NCI-H146 treated with DMSO at 0.1 percent for 48 hours (cell line): ENCODE results near the gene PPL.
A peak's percentile ranks its signal among the peaks of the same experiment; 100 is the strongest.
"Not testable (repeated sequence)": the region's sequence is repeated elsewhere in the genome, so short reads cannot be mapped to it uniquely, and the experiment has no call there.

ENCODE experiments used
- DNase-seq: peaks from one replicate; lab custom pipeline; 2025; ENCODE audit not compliant: unreplicated experiment; lab: John Stamatoyannopoulos, UW

Gene PPL

DNA sequence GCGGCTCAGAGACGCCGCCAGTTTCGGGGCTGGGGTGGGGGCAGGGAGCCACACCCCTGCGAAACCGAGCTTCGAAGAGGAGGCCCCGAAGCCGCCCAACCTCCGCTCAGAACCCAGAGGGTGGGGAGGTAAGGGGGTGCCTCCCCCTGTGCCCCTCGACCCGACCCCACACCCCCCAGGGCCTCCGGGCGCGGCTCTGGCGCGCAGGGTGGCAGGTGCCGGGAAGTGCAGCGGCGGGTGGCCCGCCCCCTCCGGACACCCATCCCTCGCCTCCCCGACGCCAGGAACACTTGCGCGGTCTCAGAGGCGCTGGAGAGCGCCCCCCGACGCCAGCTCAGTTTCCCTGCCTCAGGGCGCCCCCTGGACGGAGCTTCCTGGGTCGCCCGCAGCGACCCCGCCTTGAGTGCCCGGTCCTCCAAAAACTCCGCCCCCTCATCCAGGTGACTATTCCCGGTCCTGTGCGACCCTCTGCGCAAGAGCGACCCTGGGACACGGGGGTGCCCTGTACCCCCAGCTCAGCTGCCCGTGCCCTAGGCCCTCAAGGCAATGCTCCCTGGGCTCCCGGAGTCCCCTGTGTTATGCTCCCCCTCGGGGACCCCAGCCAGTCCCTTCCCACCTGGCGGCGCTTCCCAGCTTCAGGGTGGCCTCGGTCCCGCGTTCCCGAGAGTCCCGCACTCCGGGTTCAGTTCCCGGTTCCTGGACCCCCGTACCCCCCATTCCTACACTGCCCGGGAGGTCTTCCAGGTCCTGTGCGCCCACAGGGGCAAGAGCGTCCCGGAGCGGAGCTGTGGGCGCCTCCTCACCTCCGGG, 562 bp downstream of the PPL start:
- peak; percentile 20 for DNase-seq

DNA sequence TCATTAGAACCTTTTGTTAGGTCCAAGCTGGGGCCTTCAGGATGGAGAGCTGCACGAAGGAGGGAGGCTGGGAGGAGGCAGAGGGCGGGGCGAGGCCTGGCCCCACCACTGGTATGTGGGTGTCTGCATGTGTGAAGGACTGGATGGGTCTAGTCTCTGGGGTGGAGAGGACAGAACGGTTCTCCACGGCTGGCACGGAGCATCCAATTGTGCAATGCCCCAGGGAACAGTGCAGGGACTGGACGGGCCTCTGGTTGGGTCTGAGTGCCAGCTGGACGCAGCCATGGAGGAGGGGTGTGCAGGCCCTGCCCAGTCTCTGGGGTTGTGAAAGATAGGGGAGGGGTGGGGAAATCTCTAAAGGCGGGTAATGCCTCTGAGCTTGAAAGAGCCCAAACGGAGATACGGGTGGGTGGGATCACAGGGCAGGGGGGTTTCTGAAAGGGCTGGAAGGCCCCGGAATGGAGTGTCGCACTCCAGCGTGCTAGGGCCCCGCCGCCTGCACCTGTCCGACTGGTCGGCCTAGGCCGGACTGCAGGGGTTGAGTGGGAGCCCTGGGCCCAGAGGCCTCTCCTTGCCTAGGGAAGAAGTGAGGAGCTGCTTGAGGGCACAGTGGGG, 1.6 kb downstream of the PPL start:
- DNase-seq: no peak

DNA sequence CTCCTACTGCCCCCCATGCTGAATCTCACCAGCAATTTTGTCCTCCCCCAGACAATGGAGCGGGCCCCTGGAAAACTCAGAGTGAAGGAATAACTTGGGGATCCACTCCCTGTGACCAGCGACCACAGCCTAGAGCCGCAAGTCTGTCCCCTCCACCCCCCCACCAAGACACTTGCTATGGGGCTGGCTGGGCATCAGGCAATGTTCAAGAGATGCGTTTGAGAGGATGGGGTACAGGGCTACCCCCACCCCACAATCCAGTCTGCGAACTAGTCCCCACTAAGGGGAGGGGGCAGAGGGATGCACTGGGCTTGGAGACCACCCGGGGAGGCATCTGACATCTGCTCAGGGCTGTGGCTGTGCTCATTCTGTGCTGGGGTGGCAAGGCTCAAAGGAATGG, 2.4 kb downstream of the PPL start:
- no peak for DNase-seq

DNA sequence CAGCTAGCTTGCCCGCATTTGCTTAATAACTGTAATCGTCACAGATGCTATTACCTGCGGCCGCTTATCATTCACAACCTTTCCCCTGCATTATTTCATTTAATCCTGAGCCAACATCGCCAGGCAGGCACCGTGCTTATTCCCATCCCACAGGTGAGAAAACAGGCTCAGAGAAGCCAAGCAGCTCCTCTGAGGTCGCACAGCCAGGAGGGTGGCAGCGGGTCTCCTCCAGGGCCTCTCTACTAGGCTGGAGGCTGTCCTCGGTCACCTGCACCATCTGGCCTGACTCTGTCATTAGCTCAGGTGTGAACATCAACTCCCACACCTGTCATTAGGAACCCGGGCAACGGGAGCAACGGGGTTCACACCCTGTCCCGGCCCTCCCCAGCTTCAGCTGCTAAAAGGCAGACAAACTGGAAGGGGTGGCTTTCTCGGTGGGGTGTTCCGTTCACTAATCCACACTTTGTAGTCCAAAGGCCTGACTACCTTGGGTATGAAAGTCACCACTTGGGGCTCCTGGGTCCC, 3.0 kb downstream of the PPL start:
- no peak for DNase-seq

DNA sequence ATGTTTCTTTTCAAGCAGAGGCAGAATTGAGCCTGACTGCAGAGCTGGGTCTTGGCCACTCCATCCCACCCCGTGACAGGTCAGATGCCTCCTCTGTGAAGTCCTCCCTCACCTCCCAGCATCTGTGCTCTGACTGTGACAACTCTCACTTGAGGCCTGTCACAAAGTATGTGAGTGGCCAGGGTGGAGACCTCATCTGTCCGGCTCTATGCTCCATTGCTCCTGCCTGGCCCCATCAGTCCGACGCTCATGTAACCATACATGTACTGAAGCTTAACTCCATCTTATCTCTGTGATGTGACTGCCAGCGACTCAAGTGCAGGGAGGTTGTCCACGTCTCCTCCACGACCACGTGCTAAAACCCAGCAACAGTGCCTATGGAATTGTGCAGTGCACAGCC, 3.5 kb downstream of the PPL start:
- DNase-seq: no peak

DNA sequence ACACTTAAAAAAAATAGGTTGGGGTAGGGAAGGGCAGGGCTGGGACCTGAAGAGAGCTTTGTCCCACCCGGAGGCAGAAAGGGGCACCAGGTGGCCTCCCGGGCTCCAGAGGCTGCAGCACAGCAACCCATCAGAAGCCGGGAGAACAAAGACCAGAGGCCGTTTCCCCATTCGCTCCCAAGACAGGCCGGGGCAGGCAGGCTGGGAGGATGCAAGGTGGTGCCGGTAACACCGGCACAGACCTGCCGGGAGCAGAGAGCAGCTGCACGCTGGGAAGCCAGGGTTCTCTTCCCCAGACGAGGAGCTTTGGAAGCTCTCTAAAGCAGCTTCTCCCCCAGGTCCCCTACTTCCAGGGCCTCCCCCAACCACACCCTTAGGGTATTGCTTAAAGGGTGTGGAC, 5.6 kb downstream of the PPL start:
- no peak for DNase-seq

DNA sequence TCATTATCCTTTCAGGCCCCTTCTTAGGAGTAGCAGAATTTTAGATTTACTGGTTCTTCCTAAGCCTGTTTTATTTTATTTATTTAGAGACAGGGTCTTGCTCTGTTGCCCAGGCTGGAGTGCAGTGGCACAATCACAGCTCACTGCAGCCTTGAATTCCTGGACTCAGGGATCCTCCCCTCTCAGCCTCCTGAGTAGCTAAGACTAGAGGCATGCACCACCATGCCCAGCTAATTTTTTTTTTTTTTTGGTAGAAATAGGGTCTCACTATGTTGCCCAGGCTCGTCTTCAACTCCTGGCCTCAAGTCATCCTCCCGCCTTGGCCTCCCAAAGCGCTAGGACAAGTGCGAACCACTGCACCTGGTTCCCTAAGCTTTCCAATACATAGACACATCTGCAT, 7.3 kb downstream of the PPL start:
- not testable (repeated sequence) for DNase-seq

DNA sequence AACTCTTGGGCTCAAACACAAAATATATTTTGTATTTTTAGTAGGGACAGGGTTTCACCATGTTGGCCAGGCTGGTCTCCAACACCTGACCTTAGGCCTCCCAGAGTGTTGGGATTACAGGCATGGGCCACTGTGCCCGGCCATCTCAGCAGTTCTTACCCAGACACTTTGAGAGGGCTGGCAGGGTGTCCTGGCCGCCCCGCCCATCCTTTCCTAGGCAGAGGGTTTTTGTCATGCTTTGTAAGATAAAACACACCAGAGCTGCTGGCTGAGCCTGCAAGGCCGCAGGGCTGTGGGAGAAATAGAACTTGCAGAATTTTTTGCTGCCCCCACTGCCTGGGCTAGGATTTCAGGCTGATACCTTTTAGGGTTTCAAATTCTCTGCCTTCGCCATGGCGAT, 8.7 kb downstream of the PPL start:
- DNase-seq: no peak

DNA sequence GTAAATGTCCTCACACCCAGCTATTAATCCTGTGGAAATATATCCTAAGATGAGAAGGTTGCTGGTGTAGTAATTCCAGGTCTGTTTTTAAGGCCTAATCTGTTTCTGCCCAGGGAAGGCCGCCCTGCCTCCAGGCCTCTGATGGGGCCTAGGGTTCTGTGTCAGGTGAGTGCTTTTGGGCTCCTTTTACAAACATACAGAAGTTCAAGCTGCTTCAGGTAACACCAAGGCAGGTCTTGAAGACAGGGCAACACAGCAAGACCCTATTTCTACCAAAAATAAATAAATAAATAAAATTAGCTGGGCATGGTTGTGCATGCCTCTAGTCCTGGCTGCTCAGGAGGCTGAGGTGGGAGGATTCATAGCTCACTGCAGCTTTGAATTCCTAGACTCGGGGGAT, 9.3 kb downstream of the PPL start:
- no peak for DNase-seq

DNA sequence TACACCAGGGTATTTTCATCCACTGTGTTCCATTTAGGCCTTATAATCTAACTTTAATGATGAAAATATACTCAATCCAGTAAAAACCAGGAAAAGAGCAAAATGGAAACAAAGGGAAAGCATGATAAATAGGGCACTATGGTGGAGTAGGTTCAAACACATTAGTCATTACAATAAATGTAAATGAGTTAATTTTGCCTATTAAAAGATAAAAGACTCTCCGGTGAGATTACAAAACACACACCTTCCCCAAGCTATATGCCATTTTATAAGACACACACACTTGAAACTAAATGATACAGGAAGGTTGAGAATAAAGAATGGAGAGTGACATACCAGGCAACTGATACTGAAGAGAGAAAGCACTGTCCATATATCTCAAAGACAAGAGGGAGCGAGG, 10.0 kb downstream of the PPL start:
- no peak for DNase-seq

DNA sequence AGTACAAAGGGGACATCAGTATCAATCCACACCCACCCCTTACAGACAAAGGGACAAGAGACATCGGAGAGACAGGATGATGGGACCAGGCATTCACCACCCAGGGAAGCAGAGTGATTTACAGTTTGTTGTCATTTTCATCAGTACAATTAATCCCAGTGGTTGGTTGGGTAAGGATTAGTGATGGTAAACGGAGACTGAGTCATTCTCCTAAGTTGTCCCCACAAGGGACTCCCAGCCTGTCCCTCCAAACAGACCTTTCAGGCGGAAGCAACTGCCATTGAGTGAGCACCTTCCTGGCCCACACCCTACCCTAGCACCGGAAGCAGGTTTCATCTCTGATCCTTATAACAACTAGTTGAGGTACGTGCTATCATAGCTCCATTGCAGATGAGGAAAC, 11.2 kb downstream of the PPL start:
- no peak for DNase-seq

DNA sequence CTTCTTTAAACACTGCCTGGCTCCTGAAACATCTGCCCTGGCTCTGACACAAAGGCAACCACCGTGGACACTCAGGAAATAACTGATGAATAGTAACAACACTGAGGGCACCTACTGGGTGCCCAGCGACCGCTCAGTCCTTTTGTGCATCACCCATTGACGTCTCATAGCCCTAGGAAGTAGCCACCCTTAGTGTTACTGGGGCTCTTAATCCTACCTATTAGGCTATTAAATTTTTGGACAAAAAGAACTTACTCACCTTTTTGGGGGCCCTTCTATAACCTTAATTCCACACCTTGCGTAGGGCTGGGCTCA, 11.7 kb downstream of the PPL start:
- DNase-seq: no peak

DNA sequence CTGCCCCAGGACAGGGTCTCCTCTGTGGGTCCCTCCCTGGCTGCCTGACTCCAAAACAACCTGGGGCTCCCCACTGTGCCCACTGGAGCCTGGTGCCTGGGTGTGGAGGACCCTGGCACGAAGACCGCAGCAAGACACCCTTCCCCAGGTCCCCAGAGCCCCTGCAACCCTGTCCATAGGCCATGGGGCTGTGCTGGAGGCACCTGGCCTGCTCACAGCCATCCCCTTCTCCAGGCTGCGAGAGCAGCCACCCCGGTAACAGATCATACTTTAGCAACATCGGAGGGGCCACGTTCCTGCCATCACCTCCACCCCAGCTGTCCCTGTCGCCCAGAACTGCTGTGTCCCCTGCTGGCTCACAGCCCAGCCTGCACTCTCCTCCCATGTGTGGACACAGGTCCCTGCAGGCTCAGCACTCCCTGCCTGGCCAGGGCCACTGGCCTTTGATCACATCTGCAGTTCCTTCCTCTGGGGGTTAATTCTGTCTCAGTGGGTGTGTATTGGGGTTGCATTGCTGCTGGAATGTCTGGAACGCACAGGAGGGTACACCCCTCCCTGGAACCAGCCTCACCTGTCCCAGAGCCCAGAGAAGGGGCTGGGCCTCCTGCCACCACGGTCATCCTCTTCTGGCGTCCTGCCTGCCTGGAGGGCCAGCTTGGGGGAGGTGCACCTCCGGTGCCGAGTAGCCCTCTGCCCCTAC, 12.2 kb downstream of the PPL start:
- no peak for DNase-seq

DNA sequence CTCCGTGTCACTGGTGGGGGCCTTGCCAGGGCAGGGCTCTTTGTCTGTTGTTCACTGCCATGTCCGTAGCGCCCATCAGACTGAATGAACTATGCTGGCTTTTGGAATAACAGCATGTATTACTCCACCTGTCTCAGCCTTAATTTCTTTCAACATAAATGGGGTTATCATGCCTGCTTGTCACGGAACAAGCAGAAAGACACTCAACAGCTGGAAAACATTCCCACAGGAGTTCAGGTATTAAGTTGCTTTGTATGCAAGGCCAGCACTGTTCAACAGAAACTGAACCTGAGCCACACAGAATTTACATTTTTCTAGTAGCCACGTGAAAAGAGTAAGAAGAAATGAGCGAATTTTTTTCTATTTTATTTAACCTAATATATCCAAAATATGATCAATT, 13.1 kb downstream of the PPL start:
- no peak for DNase-seq

DNA sequence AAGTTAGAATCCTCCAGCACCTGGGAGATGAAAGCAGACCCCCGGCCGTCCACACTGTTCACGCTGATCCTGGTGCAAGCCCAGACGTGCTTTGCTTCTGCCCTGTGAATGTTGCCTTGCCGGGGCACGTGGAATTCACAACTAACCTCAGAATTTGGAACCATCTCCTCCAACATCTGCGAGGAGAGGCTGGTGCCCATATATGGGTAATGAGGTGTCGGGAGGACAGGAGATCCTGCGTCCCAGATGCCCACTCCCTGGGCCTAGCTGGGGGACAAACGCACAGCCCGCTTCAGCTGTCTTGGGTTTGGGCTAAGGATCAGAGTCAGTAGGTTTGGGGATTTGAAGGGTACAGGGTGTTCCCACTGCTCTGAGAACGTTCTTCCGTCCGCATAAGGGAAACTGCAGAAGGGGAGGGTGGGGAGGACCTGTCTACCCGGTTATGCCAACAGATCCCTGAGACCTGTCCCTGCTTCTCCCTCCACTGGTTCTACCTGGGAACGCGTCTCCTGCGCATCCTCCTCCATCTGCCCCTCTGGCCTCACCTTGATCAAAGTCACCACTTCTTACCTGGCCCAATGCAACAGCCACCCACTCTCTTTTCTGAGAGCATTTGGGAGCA, 14.1 kb downstream of the PPL start:
- DNase-seq: no peak

DNA sequence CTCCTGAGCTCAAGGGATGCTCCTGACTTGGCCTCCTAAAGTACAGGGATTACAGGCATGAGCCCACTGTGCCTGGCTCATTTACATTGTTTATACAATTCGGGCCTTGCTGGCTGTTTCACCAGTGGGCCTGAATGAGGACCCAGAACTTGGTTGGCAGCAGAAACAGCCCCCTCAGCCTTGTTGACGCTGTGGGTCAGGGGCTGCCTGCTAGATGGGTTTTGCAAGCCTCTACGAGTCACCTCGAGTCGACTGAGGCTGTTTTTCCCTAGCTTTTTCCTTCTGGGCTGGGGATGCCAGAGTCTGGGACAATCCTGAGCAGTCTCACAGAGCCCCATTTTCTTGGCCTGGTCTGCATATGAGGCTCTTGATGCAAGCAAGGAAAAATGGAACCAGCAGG, 16.1 kb downstream of the PPL start:
- no peak for DNase-seq

DNA sequence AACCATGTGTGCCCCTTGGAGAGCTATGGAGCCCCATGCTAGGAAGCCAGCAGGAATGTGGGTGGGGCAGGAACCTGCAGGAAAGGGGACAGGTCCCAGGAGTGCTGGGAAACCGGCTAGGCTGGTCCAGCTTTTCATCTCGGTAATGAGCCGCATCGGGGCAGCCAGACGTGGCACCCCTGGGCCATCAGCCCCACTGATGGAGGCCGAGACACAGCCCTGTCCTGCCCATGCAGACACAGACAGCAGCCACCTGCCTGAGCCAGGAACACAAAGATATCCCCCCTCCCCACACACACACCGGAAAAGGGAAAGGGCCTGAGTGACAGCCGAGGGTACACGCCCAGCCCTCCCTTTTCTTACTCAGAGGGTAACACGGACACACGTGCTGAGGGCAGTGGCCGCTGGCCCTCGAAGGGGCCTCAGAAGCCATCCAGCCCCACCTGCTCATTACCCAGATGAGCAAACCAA, 18.1 kb downstream of the PPL start:
- no peak for DNase-seq

DNA sequence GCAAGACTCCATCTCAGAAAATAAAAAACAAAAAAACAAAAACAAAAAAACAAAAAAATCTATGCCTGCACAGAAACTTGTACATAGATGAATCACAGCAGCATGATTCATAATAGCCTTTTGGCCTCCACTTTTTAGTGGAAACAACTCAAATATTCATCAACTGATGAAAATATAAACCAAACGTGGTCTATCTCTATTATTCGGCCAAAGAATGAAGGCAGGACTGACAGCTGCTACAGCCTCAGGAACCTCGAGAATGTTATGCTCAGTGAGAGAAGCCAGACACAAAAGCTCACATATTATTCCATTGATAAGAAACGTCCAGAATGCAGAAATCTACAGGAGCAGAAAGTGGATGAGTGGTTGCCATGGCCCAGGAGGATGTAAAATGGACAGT, 19.8 kb downstream of the PPL start:
- no peak for DNase-seq

DNA sequence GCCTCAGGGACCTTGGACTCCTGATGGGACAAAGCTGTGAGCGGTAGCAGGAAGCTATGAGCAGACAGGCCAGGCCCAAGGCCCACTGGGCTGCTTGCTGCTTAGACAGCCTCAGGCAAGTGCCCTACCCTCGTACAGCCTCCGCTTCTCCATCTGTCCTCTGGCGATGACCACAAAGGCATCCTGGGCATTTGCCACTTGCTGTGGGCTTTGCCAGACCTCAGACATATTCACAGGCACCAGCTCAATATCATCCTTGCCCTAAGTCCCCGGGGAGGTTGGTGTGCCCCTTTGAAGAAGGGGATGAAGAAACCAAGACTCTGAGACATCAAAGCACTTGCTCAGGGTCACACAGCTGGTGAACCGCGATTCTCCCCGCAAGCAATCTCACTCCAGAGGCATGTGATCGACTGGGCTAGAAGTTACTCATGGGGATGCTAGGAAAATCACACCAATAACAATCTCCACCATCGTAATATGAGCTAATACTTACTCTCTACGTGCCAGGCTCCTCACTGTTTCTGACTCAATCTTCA, 21.7 kb downstream of the PPL start:
- DNase-seq: no peak

DNA sequence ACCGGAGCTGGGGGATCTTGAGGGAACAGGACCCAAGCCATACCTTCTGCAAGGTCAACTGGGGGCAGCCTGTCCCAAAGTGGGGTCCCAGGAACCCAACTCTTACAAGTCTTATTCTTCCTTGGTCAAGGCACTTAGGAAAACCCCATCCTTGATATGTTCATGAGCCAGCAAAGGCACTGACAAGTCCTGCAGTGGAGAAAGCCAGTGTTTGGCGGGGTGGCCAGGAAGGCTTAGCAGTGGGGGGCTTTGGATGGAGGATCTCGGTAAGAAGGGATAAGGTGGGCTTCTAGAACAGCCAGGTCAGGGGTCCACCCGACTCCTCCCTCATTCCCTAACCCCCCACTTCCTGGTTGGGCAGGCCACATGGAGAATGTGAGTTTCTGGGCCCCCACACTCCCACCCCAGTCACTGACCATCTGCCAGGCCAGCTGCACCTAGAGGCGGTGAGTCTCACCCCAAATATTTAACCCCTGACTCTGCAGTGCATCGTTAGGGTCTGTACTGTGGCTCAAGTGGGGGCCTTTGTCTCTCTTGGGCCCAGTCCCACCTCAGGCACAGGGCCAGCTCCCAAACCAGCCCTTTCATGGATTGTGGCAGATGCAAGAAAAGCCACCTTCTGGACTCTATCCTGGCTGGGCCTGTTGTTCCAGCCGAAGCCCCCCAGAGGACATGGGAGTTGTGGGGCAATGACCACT, 22.3 kb downstream of the PPL start:
- no peak for DNase-seq
